Neural cell (in vitro differentiated cells): Measurements from ENCODE around the gene CCDC83.

Experiments used
- CTCF ChIP-seq: fragments of 450-650 bp; IDR thresholded peaks from 2 replicates; pipeline ENCODE4 v1.5.1; 2014; ENCODE audit warnings: antibody characterized with exemption, mild to moderate bottlenecking, moderate library complexity; ENCODE audit not compliant: poor library complexity, severe bottlenecking
- EZH2 ChIP-seq: fragments of 200-600, 300-800 bp; shearing (Covaris generic), sonication (generic); IDR thresholded peaks from 2 replicates; pipeline ENCODE4 v1.6.1; 2014; ENCODE audit warnings: antibody characterized with exemption, low read length, borderline replicate concordance, mild to moderate bottlenecking; ENCODE audit not compliant: insufficient read depth, poor library complexity, severe bottlenecking
- POLR2AphosphoS5 ChIP-seq: IDR thresholded peaks from 2 replicates; pipeline ENCODE4 v1.6.1; 2012
- TAF1 ChIP-seq: IDR thresholded peaks from 2 replicates; pipeline ENCODE4 v1.6.1; 2012; ENCODE audit warnings: low read depth

- TF ChIP-seq CTCF (no peak), EZH2 (no peak), TAF1 (no peak), POLR2AphosphoS5 (no peak)
Observed at GRCh38 chr11:85867751-85868150, 12.6 kb downstream of the CCDC83 start.
